Neural progenitor cell (in vitro differentiated cells): Measurements from ENCODE around the gene RAD51B. TPM values are rescaled to one million over a fixed set of nuclear protein-coding genes. Genes with fewer than 3 reads are reported as not detected.

Experiments
- DNase-seq: peaks from one replicate; pipeline ENCODE4 v3.0.0-alpha.2; 2016; ENCODE audit warnings: low spot score
- H2AFZ ChIP-seq: fragments of 200-600 bp; sonication (generic); replicated peaks from 2 replicates; pipeline ENCODE4 v1.6.1; 2016; ENCODE audit warnings: antibody characterized with exemption
- H3F3A ChIP-seq: fragments of 200-600 bp; sonication (generic); 2 replicates; pipeline ENCODE4 v1.6.1; 2016; ENCODE audit warnings: antibody characterized with exemption, low read depth
- H3K27ac ChIP-seq: fragments of 200-600 bp; sonication (generic); 2 replicates; pipeline ENCODE4 v1.5.1; 2016; ENCODE audit warnings: mild to moderate bottlenecking
- H3K27me3 ChIP-seq: fragments of 200-600 bp; sonication (generic); 2 replicates; pipeline ENCODE4 v1.6.1; 2016; ENCODE audit warnings: mild to moderate bottlenecking, moderate library complexity
- H3K36me3 ChIP-seq: fragments of 200-600 bp; sonication (generic); 2 replicates; pipeline ENCODE4 v1.5.1; 2016
- H3K4me1 ChIP-seq: fragments of 200-600 bp; sonication (generic); 2 replicates; pipeline ENCODE4 v1.6.1; 2016; ENCODE audit warnings: mixed run types
- H3K4me2 ChIP-seq: fragments of 200-600 bp; sonication (generic); 2 replicates; pipeline ENCODE4 v1.6.1; 2016
- H3K4me3 ChIP-seq: fragments of 200-600 bp; sonication (generic); 2 replicates; pipeline ENCODE4 v1.5.1; 2016
- H3K79me2 ChIP-seq: fragments of 200-600 bp; sonication (generic); 2 replicates; pipeline ENCODE4 v1.6.1; 2016; ENCODE audit warnings: low read depth
- H3K9ac ChIP-seq: fragments of 200-600 bp; sonication (generic); 2 replicates; pipeline ENCODE4 v1.6.1; 2016
- H3K9me3 ChIP-seq: fragments of 200-600 bp; sonication (generic); 2 replicates; pipeline ENCODE4 v1.5.1; 2016; ENCODE audit warnings: low read depth
- H4K20me1 ChIP-seq: fragments of 200-600 bp; sonication (generic); 2 replicates; pipeline ENCODE4 v1.6.1; 2016; ENCODE audit warnings: low read depth
- H3K27ac Mint-ChIP-seq: 3 replicates; pipeline ENCODE4 v1.8.0; 2021; ENCODE audit warnings: mixed read lengths
- H3K27me3 Mint-ChIP-seq: 2 replicates; pipeline ENCODE4 v1.8.0; 2022; ENCODE audit warnings: low read depth, mild to moderate bottlenecking, inconsistent platforms, moderate library complexity, mixed read lengths; ENCODE audit not compliant: insufficient read depth
- H3K36me3 Mint-ChIP-seq: 3 replicates; pipeline ENCODE4 v1.8.0; 2021; ENCODE audit warnings: mixed read lengths
- H3K4me1 Mint-ChIP-seq: 3 replicates; pipeline ENCODE4 v1.8.0; 2021; ENCODE audit warnings: mixed read lengths
- H3K4me3 Mint-ChIP-seq: 3 replicates; pipeline ENCODE4 v1.8.0; 2021; ENCODE audit warnings: mild to moderate bottlenecking, moderate library complexity, mixed read lengths
- H3K9me3 Mint-ChIP-seq: 3 replicates; pipeline ENCODE4 v1.8.0; 2020; ENCODE audit warnings: mixed read lengths
- CTCF ChIP-seq: fragments of 200-600 bp; sonication (generic); IDR thresholded peaks from 2 replicates; pipeline ENCODE4 v1.5.1; 2017; ENCODE audit warnings: antibody characterized with exemption, mild to moderate bottlenecking
- EZH2 ChIP-seq: fragments of 200-600 bp; sonication (generic); IDR thresholded peaks from 2 replicates; pipeline ENCODE4 v1.6.1; 2017; ENCODE audit warnings: antibody characterized with exemption, mild to moderate bottlenecking, moderate library complexity
- EZH2phosphoT487 ChIP-seq: fragments of 200-600 bp; sonication (generic); IDR thresholded peaks from 2 replicates; pipeline ENCODE4 v1.6.1; 2017; ENCODE audit warnings: antibody characterized with exemption
- total RNA-seq: library from RNA; depleted of rRNA; stranded (reverse); fragments of >200 nt; gene quantifications from 2 replicates; pipeline ENCODE4 v1.2.3, GENCODE V29; 2015; ENCODE audit warnings: low replicate concordance

RAD51B gene
- total RNA-seq, 1 donor from 2014 or later: 50.5 TPM

DNA sequence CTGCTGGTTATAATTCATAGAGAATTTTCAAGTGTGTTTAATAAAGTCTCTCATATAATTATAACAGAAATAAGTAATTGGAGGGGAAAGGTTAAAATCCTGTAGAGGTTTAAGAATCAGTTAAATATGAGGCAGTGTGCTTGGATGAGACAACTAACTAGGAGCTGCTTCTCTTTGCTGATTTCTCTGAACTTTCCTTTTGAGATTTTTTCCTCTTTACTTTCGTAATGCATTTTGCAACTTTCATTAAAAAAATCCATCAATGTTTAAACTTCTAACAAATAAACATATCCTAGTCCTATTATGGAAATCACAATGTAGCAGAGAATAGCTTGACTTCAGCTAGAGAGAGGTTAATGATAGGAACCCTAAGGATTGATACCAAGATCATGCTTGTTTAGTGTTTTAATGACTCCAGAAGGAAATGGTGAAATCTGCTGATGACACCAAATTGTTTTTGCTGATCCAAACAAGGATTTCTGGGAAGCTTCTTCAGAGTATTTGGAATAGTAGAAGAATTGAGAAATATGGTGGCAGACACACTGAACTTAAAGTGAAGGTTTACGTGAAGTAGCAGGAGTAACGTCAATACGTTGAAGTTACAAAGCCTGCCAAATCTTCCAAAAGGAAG is 122.6 kb downstream of the RAD51B start:
- H4K20me1 ChIP-seq: peaks cover 3% of the 10 kb centered on the region
- no peak for DNase-seq
- Mint-ChIP-seq H3K36me3 (peaks cover 2% of the 10 kb centered on the region), H3K9me3 (no peaks in the 10 kb centered on the region), H3K4me3 (peak overlapping the region; percentile 65), H3K4me1 (peaks cover 61% of the 10 kb centered on the region), H3K27ac (peak overlapping the region; percentile 99), H3K27me3 (no peaks in the 10 kb centered on the region)
- H3K27ac ChIP-seq: peak overlapping the region; percentile 85
- no peak overlapping the region for H3K9ac ChIP-seq
- no peak overlapping the region for H2AFZ ChIP-seq
- no peaks in the 10 kb centered on the region for H3K27me3 ChIP-seq
- no peaks in the 10 kb centered on the region for H3K9me3 ChIP-seq
- no peaks in the 10 kb centered on the region for H3K79me2 ChIP-seq
- TF ChIP-seq EZH2phosphoT487 (no peak), CTCF (no peak), EZH2 (no peak)
- H3K4me2 ChIP-seq: peak overlapping the region; percentile 69
- no peaks in the 10 kb centered on the region for H3K36me3 ChIP-seq
- peak overlapping the region; percentile 21 for H3K4me3 ChIP-seq
- H3K4me1 ChIP-seq: peaks cover 57% of the 10 kb centered on the region
- peaks cover 24% of the 10 kb centered on the region for H3F3A ChIP-seq

DNA sequence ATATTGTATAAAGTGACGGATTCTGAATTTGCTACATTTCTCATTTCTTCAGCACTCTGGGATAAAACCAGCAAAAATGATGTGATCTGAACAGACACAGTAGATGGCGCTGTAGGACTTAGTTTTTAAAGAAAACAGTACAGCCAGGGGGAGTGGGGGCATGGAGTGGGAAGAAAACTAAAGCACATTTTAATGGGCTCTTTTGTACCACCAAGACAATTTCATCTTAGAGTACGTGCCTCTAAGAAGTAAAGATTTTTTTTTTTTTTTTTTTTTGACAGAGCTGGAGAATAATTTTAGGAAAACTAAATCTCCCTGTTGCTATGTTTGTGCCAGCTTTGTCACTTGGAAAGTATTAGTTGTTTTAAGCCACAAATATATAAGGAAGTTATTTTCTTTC is 124.4 kb downstream of the RAD51B start:
- peaks cover 24% of the 10 kb centered on the region for H3F3A ChIP-seq
- Mint-ChIP-seq H3K9me3 (peaks cover under 1% of the 10 kb centered on the region), H3K4me1 (peaks cover 50% of the 10 kb centered on the region), H3K27me3 (no peaks in the 10 kb centered on the region), H3K4me3 (no peak overlapping the region), H3K27ac (peak overlapping the region; percentile 87), H3K36me3 (peaks cover 2% of the 10 kb centered on the region)
- H3K4me2 ChIP-seq: no peak overlapping the region
- no peak overlapping the region for H2AFZ ChIP-seq
- no peaks in the 10 kb centered on the region for H3K9me3 ChIP-seq
- H3K79me2 ChIP-seq: no peaks in the 10 kb centered on the region
- no peaks in the 10 kb centered on the region for H3K27me3 ChIP-seq
- H3K36me3 ChIP-seq: no peaks in the 10 kb centered on the region
- H3K9ac ChIP-seq: no peak overlapping the region
- peaks cover 40% of the 10 kb centered on the region for H3K4me1 ChIP-seq
- no peak overlapping the region for H3K27ac ChIP-seq
- H4K20me1 ChIP-seq: peaks cover 3% of the 10 kb centered on the region
- DNase-seq: peak; percentile 92
- H3K4me3 ChIP-seq: no peak overlapping the region
- no peak for TF ChIP-seq EZH2
- TF ChIP-seq CTCF: peak; percentile 90

GRCh38 chr14:67944605-67945004 is 125.0 kb downstream of the RAD51B start:
- Mint-ChIP-seq H3K27me3 (no peaks in the 10 kb centered on the region), H3K4me3 (no peak overlapping the region), H3K36me3 (peaks cover 4% of the 10 kb centered on the region), H3K27ac (peak overlapping the region; percentile 31), H3K4me1 (peaks cover 45% of the 10 kb centered on the region), H3K9me3 (peaks cover 7% of the 10 kb centered on the region)
- Histone ChIP-seq H3K9ac (no peak overlapping the region), H3K9me3 (no peaks in the 10 kb centered on the region), H3K27me3 (no peaks in the 10 kb centered on the region), H3K36me3 (no peaks in the 10 kb centered on the region), H3K4me3 (no peak overlapping the region), H3K79me2 (no peaks in the 10 kb centered on the region), H3K4me1 (peaks cover 34% of the 10 kb centered on the region), H2AFZ (no peak overlapping the region), H3K27ac (no peak overlapping the region), H4K20me1 (peaks cover 3% of the 10 kb centered on the region), H3F3A (peaks cover 24% of the 10 kb centered on the region), H3K4me2 (no peak overlapping the region)
- DNase-seq: no peak
- TF ChIP-seq CTCF (no peak), EZH2phosphoT487 (no peak), EZH2 (no peak)
